Thoracic aorta (tissue), 2 donors: ENCODE measurements around the gene SORD. TPM values are rescaled to one million over a fixed set of nuclear protein-coding genes. Genes with fewer than 3 reads are reported as not detected.

ENCODE experiments used
- ATAC-seq: fragments of 150-250 bp; one replicate; pipeline ENCODE4 v1.8.0; 2017; ENCODE audit warnings: low read depth; ENCODE audit not compliant: insufficient number of reproducible peaks, low FRiP score
- DNase-seq: peaks from one replicate; pipeline ENCODE4 v3.0.0-alpha.2; 2020; ENCODE audit warnings: low spot score
- H3K27ac ChIP-seq, 2 donors: fragments of 200-600 bp; sonication (generic); 1 replicate in 1 of 2; 2 replicates in 1 of 2; pipeline ENCODE4 v1.5.1; 2016; ENCODE audit warnings: mild to moderate bottlenecking in 2 of 2, moderate library complexity in 2 of 2
- H3K27me3 ChIP-seq: fragments of 200-600 bp; sonication (generic); replicated peaks from 2 replicates; pipeline ENCODE4 v1.6.0; 2016; ENCODE audit warnings: mild to moderate bottlenecking; ENCODE audit not compliant: insufficient read depth
- H3K36me3 ChIP-seq: fragments of 200-600 bp; sonication (generic); one replicate; pipeline ENCODE4 v1.5.1; 2016
- H3K4me1 ChIP-seq, 2 donors: fragments of 200-600 bp; sonication (generic); 1 replicate in 1 of 2; 2 replicates in 1 of 2; pipeline versions ENCODE4 v1.5.1 to v1.6.0; 2016; ENCODE audit warnings: low read depth in 2 of 2, mild to moderate bottlenecking in 1 of 2; ENCODE audit not compliant: control insufficient read depth in 1 of 2
- H3K4me3 ChIP-seq: fragments of 200-600 bp; sonication (generic); 2 replicates; pipeline ENCODE4 v1.5.1; 2016; ENCODE audit warnings: mild to moderate bottlenecking
- H3K9me3 ChIP-seq: fragments of 200-600 bp; sonication (generic); 2 replicates; pipeline ENCODE4 v1.5.1; 2016
- CTCF ChIP-seq: fragments of 200-600 bp; sonication (generic); IDR thresholded peaks from one replicate; pipeline ENCODE4 v1.5.1; 2019; ENCODE audit warnings: antibody characterized with exemption
- total RNA-seq, 2 donors: library from RNA; depleted of rRNA; stranded (reverse); fragments of >200 nt; gene quantifications; one replicate each; pipeline versions ENCODE4 v1.1.0 to v1.2.3, GENCODE V29; 2016

Gene SORD
- total RNA-seq, 2 donors from 2014 or later, result 6.6 to 10.7 TPM

DNA sequence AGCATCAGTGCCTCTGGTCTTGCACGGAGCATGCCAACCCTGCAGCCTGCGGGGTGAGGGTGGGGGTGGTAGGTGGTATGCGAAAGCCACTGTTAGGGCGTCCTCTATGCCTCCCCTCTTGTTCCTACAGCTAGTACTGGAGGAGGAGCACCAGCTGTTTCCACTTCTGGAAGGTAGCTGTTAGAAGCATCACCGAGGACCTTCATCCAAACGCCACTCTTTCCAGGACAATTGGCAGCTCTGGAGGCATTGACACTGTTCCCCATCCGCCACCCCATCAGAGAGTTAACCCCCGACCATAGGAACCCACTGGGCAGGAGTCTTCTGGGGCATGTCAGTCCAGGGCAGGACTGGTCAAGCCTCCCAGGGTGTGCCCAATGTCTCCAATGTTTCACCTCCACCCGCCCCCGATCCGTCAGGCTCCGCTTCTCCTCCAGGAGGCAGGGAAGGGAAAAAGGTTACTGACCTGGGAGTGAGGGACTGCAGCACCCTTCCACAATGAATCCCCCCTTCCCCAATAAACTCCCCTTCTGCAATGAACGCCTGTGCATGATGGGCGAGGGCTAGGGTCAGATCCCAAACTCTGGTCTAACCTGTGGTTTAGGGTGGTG lies 90.5 kb downstream of the SORD start:
- no peak overlapping the region for H3K4me3 ChIP-seq

DNA sequence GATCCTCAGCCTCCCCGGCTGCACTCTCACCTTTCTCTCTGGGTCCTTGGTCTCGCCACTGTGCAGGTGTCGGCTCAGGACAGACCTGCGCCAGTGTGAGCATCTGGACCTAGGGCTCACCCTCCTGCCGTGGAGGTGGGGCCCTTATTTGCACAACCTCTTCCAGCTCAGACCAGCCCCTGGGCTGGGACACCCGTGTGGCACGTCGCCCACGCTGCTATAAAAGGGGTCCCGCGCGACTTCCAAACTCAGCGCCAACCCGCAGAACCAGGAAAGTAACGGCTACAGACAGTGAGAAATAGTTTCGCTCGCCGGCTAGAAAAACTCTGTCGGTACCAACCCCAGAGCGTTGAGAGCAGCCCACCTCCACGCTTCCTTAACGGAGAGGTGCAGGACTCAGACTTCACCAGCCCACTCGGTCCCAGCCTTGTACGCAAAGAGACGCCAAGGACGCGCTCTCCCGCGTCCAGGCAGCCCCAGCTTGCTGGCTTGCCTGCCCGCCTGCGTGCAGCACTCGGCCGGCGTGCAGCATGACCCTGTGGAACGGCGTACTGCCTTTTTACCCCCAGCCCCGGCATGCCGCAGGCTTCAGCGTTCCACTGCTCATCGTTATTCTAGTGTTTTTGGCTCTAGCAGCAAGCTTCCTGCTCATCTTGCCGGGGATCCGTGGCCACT lies 91.2 kb downstream of the SORD start, which contains the start of the genes DUOX2 and DUOXA2:
Gene DUOX2, minus strand, starts transcription at position 97 of the 675 bp plus-strand sequence. CDS start 761 bp downstream, outside the sequence.
Gene DUOXA2, plus strand, starts transcription at position 251 of the 675 bp plus-strand sequence. Its CDS starts 280 bp downstream, at position 531.
- no peaks in the 10 kb centered on the region for H3K9me3 ChIP-seq
- H3K36me3 ChIP-seq, result no peaks in the 10 kb centered on the region
- peaks cover 17% of the 10 kb centered on the region for H3K27me3 ChIP-seq
- peak within 1 kb of the TSS; percentile 53 for H3K4me3 ChIP-seq
- DNase-seq (no peak), ATAC-seq (no peak)
- H3K4me1 ChIP-seq, result peaks cover 19 to 47% of the 10 kb centered on the region in 2 donors
- TF ChIP-seq CTCF, result no peak
- H3K27ac ChIP-seq, result no peak within 1 kb of the TSS

More for the DNA sequence above, 90.5 kb downstream of the SORD start:
- H3K9me3 ChIP-seq, result no peaks in the 10 kb centered on the region
- ATAC-seq (no peak), DNase-seq (no peak)
- H3K36me3 ChIP-seq, result no peaks in the 10 kb centered on the region
- peaks cover 19 to 47% of the 10 kb centered on the region in 2 donors for H3K4me1 ChIP-seq
- TF ChIP-seq CTCF, result no peak
- peaks cover 17% of the 10 kb centered on the region for H3K27me3 ChIP-seq
- H3K27ac ChIP-seq, result no peak overlapping the region

- Histone ChIP-seq H3K27me3 (peaks cover 17% of the 10 kb centered on the region), H3K4me3 (no peak overlapping the region), H3K27ac (no peak overlapping the region), H3K9me3 (no peaks in the 10 kb centered on the region), H3K4me1 (peaks cover 19 to 47% of the 10 kb centered on the region in 2 donors), H3K36me3 (no peaks in the 10 kb centered on the region)
- DNase-seq, result no peak
- no peak for TF ChIP-seq CTCF
- no peak for ATAC-seq
Measured at GRCh38 chr15:45114751-45115085, 91.7 kb downstream of the SORD start.

GRCh38 chr15:45115312-45115820 lies 92.4 kb downstream of the SORD start:
- no peak overlapping the region for H3K4me3 ChIP-seq
- no peak for TF ChIP-seq CTCF
- H3K4me1 ChIP-seq, result peaks cover 19 to 47% of the 10 kb centered on the region in 2 donors
- peaks cover 17% of the 10 kb centered on the region for H3K27me3 ChIP-seq
- H3K9me3 ChIP-seq, result no peaks in the 10 kb centered on the region
- no peak overlapping the region for H3K27ac ChIP-seq
- H3K36me3 ChIP-seq, result no peaks in the 10 kb centered on the region
- ATAC-seq (no peak), DNase-seq (no peak)

GRCh38 chr15:45116006-45116481 lies 93.0 kb downstream of the SORD start:
- no peaks in the 10 kb centered on the region for H3K9me3 ChIP-seq
- H3K27ac ChIP-seq, result no peak overlapping the region
- H3K4me1 ChIP-seq, result peaks cover 19 to 47% of the 10 kb centered on the region in 2 donors
- DNase-seq (no peak), ATAC-seq (no peak)
- peaks cover 17% of the 10 kb centered on the region for H3K27me3 ChIP-seq
- H3K36me3 ChIP-seq, result no peaks in the 10 kb centered on the region
- no peak for TF ChIP-seq CTCF
- H3K4me3 ChIP-seq, result no peak overlapping the region
